GM12878 (cell line): ENCODE measurements around the gene STARD8. TPM values are rescaled to one million over a fixed set of nuclear protein-coding genes. Genes with fewer than 3 reads are reported as not detected.

Experiments used
- ATAC-seq: fragments of 200-7000 bp; cut with Tn5 transposase; 3 replicates; pipeline ENCODE4 v1.9.1; 2020; ENCODE audit warnings: mild to moderate bottlenecking, moderate library complexity
- BruUV-seq: library from RNA; stranded (reverse); fragments of 400-500 nt; replicated peaks from 2 replicates; lab custom pipeline; 2021; lab: Mats Ljungman, UMichigan
- CTCF ChIA-PET: fragments of 300-600 bp; sonication (Branson Sonifier 250); formaldehyde crosslinking; extraction: SDS; loops from one replicate; lab custom pipeline; 2021; ENCODE audit warnings: inconsistent platforms; lab: Yijun Ruan, JAX
- POLR2A ChIA-PET: fragments of 350-600 bp; formaldehyde crosslinking; extraction: SDS; loops from one replicate; lab custom pipeline; 2021; ENCODE audit warnings: inconsistent platforms; lab: Charles Lee
- RAD21 ChIA-PET: fragments of 300-600 bp; sonication (Branson Sonifier 250); formaldehyde crosslinking; loops from one replicate; lab custom pipeline; 2023; ENCODE audit warnings: antibody characterized with exemption; ENCODE audit not compliant: unreplicated experiment; lab: Charles Lee
- SMC1A ChIA-PET: fragments of 300-600 bp; sonication (Branson Sonifier 250); formaldehyde crosslinking; loops from one replicate; lab custom pipeline; 2023; ENCODE audit not compliant: unreplicated experiment, uncharacterized antibody; lab: Charles Lee
- DNase-seq: peaks from one replicate; pipeline ENCODE4 v3.0.0-alpha.2; 2011; ENCODE audit warnings: low read depth, low spot score
- FAIRE-seq: peaks from 3 replicates; lab custom pipeline; 2011; peaks lifted over from hg19 to GRCh38; lab: Jason Lieb, UNC
- H2AFZ ChIP-seq: 2 replicates; pipeline ENCODE4 v1.6.0; 2011; ENCODE audit warnings: low read depth, low read length, control low read depth; ENCODE audit not compliant: control insufficient read depth
- H3K27ac ChIP-seq: 2 replicates; pipeline ENCODE4 v1.5.1; 2011; ENCODE audit warnings: control low read depth; ENCODE audit not compliant: control insufficient read depth, insufficient read depth
- H3K27me3 ChIP-seq, 2 experiments: replicated peaks in 1 of 2; 2 replicates each; pipeline versions ENCODE4 v1.6.0 to v1.6.1; 2011; ENCODE audit warnings: low read length in 1 of 2; ENCODE audit not compliant: control insufficient read depth in 2 of 2, insufficient read depth in 2 of 2
- H3K36me3 ChIP-seq, 2 experiments: 2 replicates each; pipeline ENCODE4 v1.5.1; 2011; ENCODE audit warnings: low read length in 1 of 2; ENCODE audit not compliant: control insufficient read depth in 2 of 2, insufficient read depth in 2 of 2
- H3K4me1 ChIP-seq: 2 replicates; pipeline ENCODE4 v1.6.1; 2011; ENCODE audit warnings: mild to moderate bottlenecking, low read length, moderate library complexity, mixed read lengths; ENCODE audit not compliant: control insufficient read depth, insufficient read depth
- H3K4me2 ChIP-seq: 2 replicates; pipeline ENCODE4 v1.6.0; 2011; ENCODE audit warnings: control low read depth; ENCODE audit not compliant: control insufficient read depth, insufficient read depth
- H3K4me3 ChIP-seq: fragments of 200-600 bp; sonication (generic); 2 replicates; pipeline ENCODE4 v1.5.1; 2016
- H3K79me2 ChIP-seq: 2 replicates; pipeline ENCODE4 v1.6.0; 2011; ENCODE audit warnings: low read length; ENCODE audit not compliant: control insufficient read depth, insufficient read depth
- H3K9ac ChIP-seq: 2 replicates; pipeline ENCODE4 v1.8.0; 2011; ENCODE audit warnings: low read length, control low read depth, mixed read lengths; ENCODE audit not compliant: control insufficient read depth, insufficient read depth
- H3K9me3 ChIP-seq: replicated peaks from 3 replicates; pipeline ENCODE4 v1.5.1; 2011; ENCODE audit warnings: mild to moderate bottlenecking, low read length; ENCODE audit not compliant: control insufficient read depth, insufficient read depth
- H4K20me1 ChIP-seq: 2 replicates; pipeline ENCODE4 v1.6.0; 2011; ENCODE audit not compliant: control insufficient read depth, insufficient read depth
- ASH2L ChIP-seq: fragments of 300-600, 200-600 bp; sonication (generic); IDR thresholded peaks from 2 replicates; pipeline ENCODE4 v1.6.1; 2017; ENCODE audit warnings: low read depth, mild to moderate bottlenecking, borderline replicate concordance
- ATF7 ChIP-seq: fragments of 450-650 bp; IDR thresholded peaks from 2 replicates; pipeline ENCODE4 v1.6.1; 2016; ENCODE audit warnings: low read depth, mild to moderate bottlenecking
- BMI1 ChIP-seq: fragments of 450-650 bp; IDR thresholded peaks from 2 replicates; pipeline ENCODE4 v1.6.1; 2016; ENCODE audit warnings: mild to moderate bottlenecking, moderate library complexity, borderline replicate concordance
- EGR1 ChIP-seq, 2 experiments: IDR thresholded peaks; 1 replicate in 1 of 2; 2 replicates in 1 of 2; pipeline ENCODE4 v1.6.1; 2011 to 2012; ENCODE audit warnings: low read depth in 2 of 2, low read length in 2 of 2, borderline replicate concordance in 1 of 2, mild to moderate bottlenecking in 1 of 2, moderate library complexity in 1 of 2
- FOXK2 ChIP-seq: fragments of 450-650 bp; IDR thresholded peaks from 2 replicates; pipeline ENCODE4 v1.6.1; 2017; ENCODE audit warnings: mild to moderate bottlenecking, moderate library complexity
- LARP7 ChIP-seq: fragments of 450-650 bp; IDR thresholded peaks from 2 replicates; pipeline ENCODE4 v1.6.1; 2017; ENCODE audit warnings: mild to moderate bottlenecking
- MTA2 ChIP-seq: fragments of 450-650 bp; IDR thresholded peaks from 2 replicates; pipeline ENCODE4 v1.6.1; 2016; ENCODE audit warnings: low read depth, mild to moderate bottlenecking, moderate library complexity
- MYC ChIP-seq: IDR thresholded peaks from 2 replicates; pipeline ENCODE4 v1.6.1; 2011; ENCODE audit warnings: mild to moderate bottlenecking, low read length, moderate library complexity, inconsistent platforms; ENCODE audit not compliant: insufficient read depth, insufficient replicate concordance, insufficient read length, severe bottlenecking
- RELA ChIP-seq: fragments of 450-650 bp; IDR thresholded peaks from 2 replicates; pipeline ENCODE4 v1.8.0; 2014; ENCODE audit warnings: borderline replicate concordance; ENCODE audit not compliant: partially characterized antibody
- SRF ChIP-seq, 2 experiments: IDR thresholded peaks; 2 replicates each; pipeline ENCODE4 v1.6.1; 2011; ENCODE audit warnings: low read depth in 2 of 2, low read length in 2 of 2, mild to moderate bottlenecking in 1 of 2, moderate library complexity in 1 of 2
- ZZZ3 ChIP-seq: IDR thresholded peaks from 2 replicates; pipeline ENCODE4 v1.6.1; 2011; ENCODE audit warnings: low read depth; ENCODE audit not compliant: control insufficient read depth, insufficient read length
- WGBS: methylation state at CpG from one replicate; pipeline ENCODE4 v1.1.6; 2016; ENCODE audit warnings: low lambda C conversion rate; ENCODE audit not compliant: insufficient replicate concordance, insufficient coverage; ENCODE audit errors: missing lambda C conversion rate; 5-methylcytosine and 5-hydroxymethylcytosine counted together
- in situ Hi-C: fragments of 300-500 bp; cut with MboI; formaldehyde crosslinking; loops from 9 replicates; pipeline ENCODE4 v1.14.3; 2018; ENCODE audit warnings: mixed read lengths
- intact Hi-C: fragments of 100-400 bp; cut with micrococcal nuclease; formaldehyde crosslinking; loops from one replicate; pipeline ENCODE4 v1.14.2; 2022; ENCODE audit not compliant: unreplicated experiment
- polyA plus RNA-seq, 11 experiments: library from polyadenylated mRNA; depleted of rRNA in 4 of 11; unstranded in 6 of 11; stranded (reverse) in 5 of 11; fragments of >200 nt; fragmentation: Nextera tagmentation in 4 of 11; fragmentation: Illumina TruSeq in 1 of 11; extraction: Ambion mirVana in 4 of 11; extraction: Trizol in 1 of 11; gene quantifications; 1 replicate in 1 of 11; 2 replicates in 10 of 11; pipeline versions ENCODE4 v1.2.1 to v1.2.3, GENCODE V29; 2011 to 2016; ENCODE audit warnings: inconsistent platforms in 2 of 11, missing spikeins in 2 of 11, low read depth in 1 of 11
- total RNA-seq, 4 experiments: library from RNA; depleted of rRNA in 3 of 4; stranded (reverse); fragments of >200 nt in 3 of 4; fragmentation: Illumina TruSeq in 1 of 4; extraction: Trizol in 1 of 4; gene quantifications; 2 replicates each; pipeline versions ENCODE4 v1.2.1 to v1.2.3, GENCODE V29; 2013 to 2021

STARD8 gene
- total and polyA plus RNA-seq, 10 of the 15 experiments (the other 5 are each of a cell fraction or from before 2014, with no cell fraction given) = 0.03 to 0.14 (median 0.07) TPM; not detected in 6

DNA sequence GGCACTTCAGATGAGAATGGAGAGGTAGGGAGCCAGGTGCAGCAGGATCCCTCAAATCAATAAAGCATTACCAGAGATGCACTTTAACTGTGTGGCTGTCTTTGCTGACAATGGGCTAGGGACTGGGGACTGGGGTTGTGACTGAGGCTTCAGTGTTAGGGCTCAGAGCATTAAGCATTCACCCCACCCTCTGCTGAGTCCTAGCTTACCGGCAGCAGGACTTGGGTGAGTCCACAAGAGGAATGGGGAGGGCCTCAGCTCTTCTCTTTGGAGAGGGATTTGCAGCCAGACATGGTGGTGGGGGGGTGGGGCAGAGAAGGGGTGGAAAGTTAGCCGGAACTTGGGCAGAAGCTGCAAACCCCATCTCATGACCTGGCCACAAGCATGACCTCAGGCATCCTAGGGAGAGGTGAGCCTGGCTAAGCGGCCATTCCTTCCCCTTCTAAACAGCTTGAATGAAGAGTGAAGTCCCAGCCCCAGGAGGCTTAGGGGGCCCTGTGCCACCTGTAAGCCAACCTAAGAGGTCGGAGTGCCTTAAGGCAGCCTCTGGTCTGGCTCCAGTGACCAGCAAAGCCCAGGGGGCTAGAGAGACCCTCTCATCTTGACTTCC lies 78.4 kb downstream of the STARD8 start:
- H3K4me2 ChIP-seq = no peak overlapping the region
- ChIA-PET SMC1A (no interaction called here), RAD21 (no interaction called here)

DNA sequence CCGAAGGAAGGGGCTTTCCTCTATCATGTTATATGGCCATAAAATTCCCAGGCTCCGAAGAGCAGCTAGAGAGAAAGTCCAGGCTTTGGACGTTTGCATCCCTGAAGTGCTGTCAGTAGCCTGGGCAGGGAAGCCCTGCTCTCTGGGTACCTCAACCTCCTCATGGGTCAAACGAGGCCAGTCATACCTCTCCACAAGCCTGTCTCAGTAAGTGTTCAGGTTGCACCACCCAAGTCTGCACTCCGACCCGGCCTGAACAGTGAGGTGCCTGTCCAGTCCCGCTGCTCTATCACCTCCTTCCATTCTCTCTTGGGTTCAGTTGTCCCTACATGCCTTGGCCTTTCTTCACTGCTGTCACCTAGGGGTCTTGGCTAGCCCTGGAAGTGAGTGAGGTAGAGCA lies 78.9 kb downstream of the STARD8 start:
- ATAC-seq (no peak), DNase-seq (no peak), FAIRE-seq (no peak)
- H3K4me3 ChIP-seq = no peak overlapping the region
- SMC1A ChIA-PET = no interaction called here
- 20% methylated on average over 7 of the region's 7 CpGs for WGBS
- H3K4me2 ChIP-seq = no peak overlapping the region
- intact Hi-C loops = no loop called here
- POLR2A ChIA-PET = no interaction called here
- RAD21 ChIA-PET = no interaction called here
- H2AFZ ChIP-seq = no peak overlapping the region
- no peak for TF ChIP-seq RELA
- no peak for TF ChIP-seq BMI1
- no peak for TF ChIP-seq ZZZ3
- no peak for TF ChIP-seq LARP7
- TF ChIP-seq MTA2 = no peak
- TF ChIP-seq FOXK2 = no peak
- TF ChIP-seq ASH2L = no peak
- no peak for TF ChIP-seq SRF (IDR thresholded peaks at IDR 0.05; ENCODE audit: low read depth in 2 of 2, low read length in 2 of 2)
- no peak overlapping the region for H3K27ac ChIP-seq
- no peaks in the 10 kb centered on the region for H4K20me1 ChIP-seq
- CTCF ChIA-PET = no interaction called here
- no peaks in the 10 kb centered on the region for H3K36me3 ChIP-seq
- in situ Hi-C loops = no loop called here
- no peak overlapping the region for H3K9ac ChIP-seq
- no peaks in the 10 kb centered on the region for H3K27me3 ChIP-seq
- H3K4me1 ChIP-seq = no peaks in the 10 kb centered on the region
- H3K9me3 ChIP-seq = no peaks in the 10 kb centered on the region
- no TSS peak for BruUV-seq
- H3K79me2 ChIP-seq = no peaks in the 10 kb centered on the region

More for the DNA sequence above, 78.4 kb downstream of the STARD8 start:
- H3K9me3 ChIP-seq = no peaks in the 10 kb centered on the region
- H2AFZ ChIP-seq = no peak overlapping the region
- H3K36me3 ChIP-seq = no peaks in the 10 kb centered on the region
- no peak for DNase-seq
- 13% methylated on average over 4 of the region's 4 CpGs for WGBS
- TF ChIP-seq EGR1 (IDR thresholded peaks at IDR 0.05; ENCODE audit: borderline replicate concordance in 1 of 2, low read depth in 2 of 2, low read length in 2 of 2) (no peak), ATF7 (no peak), MYC (no peak)
- H3K9ac ChIP-seq = no peak overlapping the region
- no peaks in the 10 kb centered on the region for H3K4me1 ChIP-seq
- BruUV-seq = no TSS peak
- ChIA-PET POLR2A (no interaction called here), CTCF (no interaction called here)
- FAIRE-seq = no peak
- H4K20me1 ChIP-seq = no peaks in the 10 kb centered on the region
- no peak overlapping the region for H3K27ac ChIP-seq
- no peak for ATAC-seq
- intact Hi-C loops (no loop called here), in situ Hi-C loops (no loop called here)
- H3K4me3 ChIP-seq = no peak overlapping the region
- H3K79me2 ChIP-seq = no peaks in the 10 kb centered on the region
- no peaks in the 10 kb centered on the region for H3K27me3 ChIP-seq
